ENCODE measurements around the gene FHIP1A. TPM values are rescaled to one million over a fixed set of nuclear protein-coding genes. Genes with fewer than 3 reads are reported as not detected.
"Not testable (repeated sequence)": the region's sequence is repeated elsewhere in the genome, so short reads cannot be mapped to it uniquely, and the experiment has no call there.

Gene FHIP1A
- 0.04 TPM for polyA plus RNA-seq (2013, experiment 1 of 2; ENCODE audit: insufficient read length)
- 0.36 TPM for polyA plus RNA-seq (2013, experiment 2 of 2; ENCODE audit: insufficient read length)

GRCh38 chr4:151408630-151409469 is at the start of gene FHIP1A:
FHIP1A (plus strand) TSS chr4:151409176; CDS start chr4:151566260, 157,084 bp downstream.
- DNase-seq: peak; percentile 41

- no peak for DNase-seq
Observed at GRCh38 chr4:151359576-151359975, 49.4 kb upstream of the FHIP1A start.

GRCh38 chr4:151361126-151361525 is 47.9 kb upstream of the FHIP1A start:
- no peak for DNase-seq

GRCh38 chr4:151361966-151362365 is 47.0 kb upstream of the FHIP1A start:
- no peak for DNase-seq

- peak; percentile 82 for DNase-seq
Observed at GRCh38 chr4:151362404-151363164, 46.4 kb upstream of the FHIP1A start.

GRCh38 chr4:151376540-151376939 is 32.4 kb upstream of the FHIP1A start:
- DNase-seq: no peak

GRCh38 chr4:151389311-151389710 is 19.7 kb upstream of the FHIP1A start:
- peak; percentile 35 for DNase-seq

GRCh38 chr4:151389799-151390198 is 19.2 kb upstream of the FHIP1A start:
- not testable (repeated sequence) for DNase-seq

- DNase-seq: no peak
Observed at GRCh38 chr4:151395873-151396272, 13.1 kb upstream of the FHIP1A start.

GRCh38 chr4:151400343-151400742 is 8.6 kb upstream of the FHIP1A start:
- DNase-seq: no peak

GRCh38 chr4:151401739-151402138 is 7.2 kb upstream of the FHIP1A start:
- no peak for DNase-seq

- no peak for DNase-seq
Observed at GRCh38 chr4:151402145-151402865, 6.7 kb upstream of the FHIP1A start.

- DNase-seq: no peak
Observed at GRCh38 chr4:151403656-151404055, 5.3 kb upstream of the FHIP1A start.

GRCh38 chr4:151404802-151405201 is 4.2 kb upstream of the FHIP1A start:
- not testable (repeated sequence) for DNase-seq

GRCh38 chr4:151407018-151407417 is 2.0 kb upstream of the FHIP1A start:
- no peak for DNase-seq

GRCh38 chr4:151407466-151408379 is 1.3 kb upstream of the FHIP1A start:
- no peak for DNase-seq

GRCh38 chr4:151408380-151408629 is 671 bp upstream of the FHIP1A start:
- DNase-seq: no peak

- no peak for DNase-seq
Observed at GRCh38 chr4:151409470-151410313, 716 bp downstream of the FHIP1A start.

GRCh38 chr4:151415978-151416377 is 7.0 kb downstream of the FHIP1A start:
- peak; percentile 73 for DNase-seq

- no peak for DNase-seq
Observed at GRCh38 chr4:151417164-151417571, 8.2 kb downstream of the FHIP1A start.

- peak; percentile 16 for DNase-seq
Observed at GRCh38 chr4:151417766-151418376, 8.9 kb downstream of the FHIP1A start.
